Activated naive CD4-positive, alpha-beta T cell treated with anti-CD3 and anti-CD28 coated beads, Interleukin-2, amount 50 U/mL, for 24 hours (primary cell): ENCODE measurements around the gene HOXB6.

ENCODE experiments used
- H3K27ac Mint-ChIP-seq: one replicate; pipeline ENCODE4 v1.8.0; 2021; ENCODE audit warnings: mild to moderate bottlenecking, mixed read lengths
- H3K27me3 Mint-ChIP-seq: one replicate; pipeline ENCODE4 v1.8.0; 2021; ENCODE audit warnings: mixed read lengths
- H3K36me3 Mint-ChIP-seq: one replicate; pipeline ENCODE4 v1.8.0; 2021; ENCODE audit warnings: mixed read lengths
- H3K4me1 Mint-ChIP-seq: one replicate; pipeline ENCODE4 v1.8.0; 2021; ENCODE audit warnings: mixed read lengths
- H3K4me3 Mint-ChIP-seq: one replicate; pipeline ENCODE4 v1.8.0; 2021; ENCODE audit warnings: mild to moderate bottlenecking, mixed read lengths
- H3K9me3 Mint-ChIP-seq: one replicate; pipeline ENCODE4 v1.8.0; 2021; ENCODE audit warnings: mixed read lengths

Gene HOXB6

DNA sequence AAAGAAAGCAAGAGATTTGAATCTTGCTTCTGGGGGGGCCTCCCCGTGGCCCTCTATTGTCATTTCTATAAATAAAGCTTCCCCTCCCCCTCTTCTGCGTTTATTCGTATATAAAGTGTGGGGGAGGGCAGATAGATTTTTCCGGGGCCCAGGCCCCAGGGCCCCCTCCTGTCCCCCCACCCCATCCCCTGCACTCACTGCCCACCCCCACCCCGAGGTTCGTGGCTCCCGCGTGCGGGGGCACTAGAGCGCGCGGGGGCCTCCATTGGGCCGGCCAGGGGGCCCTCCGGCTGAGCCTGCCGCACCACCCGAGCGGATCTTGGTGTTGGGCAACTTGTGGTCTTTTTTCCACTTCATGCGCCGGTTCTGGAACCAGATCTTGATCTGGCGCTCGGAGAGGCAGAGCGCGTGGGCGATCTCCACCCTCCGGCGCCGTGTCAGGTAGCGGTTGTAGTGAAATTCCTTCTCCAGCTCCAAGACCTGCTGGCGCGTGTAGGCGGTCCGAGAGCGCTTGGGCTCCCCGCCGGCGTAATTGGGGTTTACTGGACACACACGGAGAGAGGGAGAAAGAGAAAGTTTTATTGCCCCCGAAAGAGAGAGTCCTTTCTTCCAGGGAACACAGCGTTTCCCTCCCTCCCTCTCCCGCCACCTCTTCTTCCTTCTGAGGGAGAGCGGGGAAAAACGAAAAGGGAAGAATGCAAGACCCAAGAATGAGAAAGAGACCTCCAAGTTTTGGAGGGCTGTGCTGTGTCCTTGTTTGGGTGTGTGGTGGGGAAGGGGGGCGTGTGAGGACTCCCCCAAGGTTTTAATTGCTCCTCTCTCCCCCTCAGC, 28.1 kb downstream of the HOXB6 start:
- peaks cover 56% of the 10 kb centered on the region for H3K4me1 Mint-ChIP-seq
- H3K4me3 Mint-ChIP-seq = peak overlapping the region; percentile 85
- H3K27me3 Mint-ChIP-seq = peaks cover 27% of the 10 kb centered on the region
- H3K9me3 Mint-ChIP-seq = no peaks in the 10 kb centered on the region
- H3K36me3 Mint-ChIP-seq = peaks cover 1% of the 10 kb centered on the region
- no peak overlapping the region for H3K27ac Mint-ChIP-seq

DNA sequence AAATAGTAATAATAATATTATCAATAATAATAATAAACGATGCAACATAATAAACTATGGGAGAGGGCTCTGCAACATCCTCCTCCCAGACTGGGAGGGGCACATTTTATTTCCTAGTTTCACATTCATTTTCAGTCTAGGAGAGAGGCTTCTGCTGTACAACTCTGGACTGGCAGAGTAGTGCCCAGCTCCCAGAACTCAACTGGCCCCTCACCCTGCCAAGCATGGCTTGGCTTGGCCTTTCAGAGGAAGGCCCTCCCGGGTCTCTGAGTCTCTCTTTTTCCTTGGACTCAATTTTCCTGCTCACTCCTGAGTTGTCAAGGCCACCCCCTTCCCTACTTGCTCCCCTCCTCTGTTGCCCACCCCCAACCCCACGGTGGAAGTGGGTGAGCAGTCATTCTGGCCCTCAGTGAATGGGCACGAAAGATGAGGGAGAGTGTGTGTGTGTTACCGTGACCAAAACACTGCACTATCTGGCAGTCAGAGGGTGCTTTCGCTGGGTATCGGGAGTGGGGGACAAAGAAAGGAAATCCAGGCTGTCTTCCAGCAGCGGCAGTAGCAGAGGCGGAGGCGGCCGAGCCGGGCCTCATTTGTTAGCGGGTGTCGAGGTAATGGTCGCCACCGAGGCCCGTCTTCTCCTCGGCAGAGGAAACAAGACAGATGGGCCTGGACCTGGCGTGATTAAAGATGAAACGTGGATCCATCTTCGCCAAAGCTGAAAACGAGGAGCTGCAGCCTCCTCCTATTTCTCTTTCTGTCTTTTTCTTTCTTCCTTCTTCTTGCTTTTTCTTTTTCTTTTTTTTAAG, 28.9 kb downstream of the HOXB6 start:
- peaks cover 1% of the 10 kb centered on the region for H3K36me3 Mint-ChIP-seq
- peaks cover 49% of the 10 kb centered on the region for H3K4me1 Mint-ChIP-seq
- H3K27ac Mint-ChIP-seq = no peak overlapping the region
- H3K4me3 Mint-ChIP-seq = peak overlapping the region; percentile 51
- H3K27me3 Mint-ChIP-seq = peaks cover 19% of the 10 kb centered on the region
- no peaks in the 10 kb centered on the region for H3K9me3 Mint-ChIP-seq

- no peaks in the 10 kb centered on the region for H3K9me3 Mint-ChIP-seq
- H3K27me3 Mint-ChIP-seq = peaks cover 12% of the 10 kb centered on the region
- peaks cover 41% of the 10 kb centered on the region for H3K4me1 Mint-ChIP-seq
- H3K36me3 Mint-ChIP-seq = peaks cover 1% of the 10 kb centered on the region
- no peak overlapping the region for H3K4me3 Mint-ChIP-seq
- no peak overlapping the region for H3K27ac Mint-ChIP-seq
These were observed 29.7 kb downstream of the HOXB6 start for GRCh38 chr17:48575066-48575582.

GRCh38 chr17:48574505-48575065, 30.2 kb downstream of the HOXB6 start:
- Mint-ChIP-seq H3K36me3 (peaks cover 1% of the 10 kb centered on the region), H3K4me3 (no peak overlapping the region), H3K27me3 (peaks cover 9% of the 10 kb centered on the region), H3K27ac (no peak overlapping the region), H3K9me3 (no peaks in the 10 kb centered on the region), H3K4me1 (peaks cover 36% of the 10 kb centered on the region)

DNA sequence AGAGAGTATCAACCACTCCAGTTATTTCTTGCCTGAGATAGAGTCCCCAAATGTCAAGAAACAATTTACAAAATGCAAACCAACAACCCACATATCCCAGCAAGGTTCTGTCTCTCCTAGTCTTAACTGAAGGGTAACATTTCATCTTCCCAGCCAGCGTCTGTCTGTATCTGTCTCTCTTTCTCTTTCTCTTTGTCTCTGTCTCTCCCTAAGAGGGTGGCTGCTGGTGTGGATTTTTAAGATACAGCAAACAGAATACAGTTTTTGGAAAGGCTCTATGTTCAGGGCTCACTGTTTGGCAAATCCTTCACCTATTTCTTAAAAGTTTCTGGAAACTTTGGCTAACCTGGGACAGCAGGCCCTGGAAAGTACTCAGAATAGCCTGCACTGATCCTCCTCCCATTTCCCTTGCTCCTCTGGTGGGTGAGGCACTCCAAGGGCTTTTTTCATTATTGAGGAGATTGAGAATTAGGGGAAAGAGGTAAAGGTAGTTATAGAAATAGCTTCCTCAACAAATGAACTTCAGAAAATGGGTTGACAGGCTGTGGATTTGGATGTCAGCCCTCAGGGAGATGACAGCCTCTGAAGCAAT, 32.9 kb downstream of the HOXB6 start:
- no peaks in the 10 kb centered on the region for H3K9me3 Mint-ChIP-seq
- H3K36me3 Mint-ChIP-seq = no peaks in the 10 kb centered on the region
- H3K4me1 Mint-ChIP-seq = peaks cover 25% of the 10 kb centered on the region
- H3K27ac Mint-ChIP-seq = no peak overlapping the region
- peaks cover 6% of the 10 kb centered on the region for H3K27me3 Mint-ChIP-seq
- H3K4me3 Mint-ChIP-seq = no peak overlapping the region

- peaks cover 6% of the 10 kb centered on the region for H3K27me3 Mint-ChIP-seq
- no peaks in the 10 kb centered on the region for H3K36me3 Mint-ChIP-seq
- no peaks in the 10 kb centered on the region for H3K9me3 Mint-ChIP-seq
- H3K4me1 Mint-ChIP-seq = peaks cover 22% of the 10 kb centered on the region
- H3K27ac Mint-ChIP-seq = no peak overlapping the region
- no peak overlapping the region for H3K4me3 Mint-ChIP-seq
These were observed 33.6 kb downstream of the HOXB6 start for GRCh38 chr17:48571024-48571818.

GRCh38 chr17:48570325-48571023, 34.3 kb downstream of the HOXB6 start:
- peaks cover 6% of the 10 kb centered on the region for H3K27me3 Mint-ChIP-seq
- no peaks in the 10 kb centered on the region for H3K9me3 Mint-ChIP-seq
- H3K27ac Mint-ChIP-seq = no peak overlapping the region
- H3K4me3 Mint-ChIP-seq = no peak overlapping the region
- H3K4me1 Mint-ChIP-seq = peaks cover 17% of the 10 kb centered on the region
- H3K36me3 Mint-ChIP-seq = no peaks in the 10 kb centered on the region

GRCh38 chr17:48569674-48570324, 35.0 kb downstream of the HOXB6 start:
- Mint-ChIP-seq H3K36me3 (no peaks in the 10 kb centered on the region), H3K9me3 (no peaks in the 10 kb centered on the region), H3K4me1 (peaks cover 17% of the 10 kb centered on the region), H3K27ac (no peak overlapping the region), H3K4me3 (no peak overlapping the region), H3K27me3 (peaks cover 6% of the 10 kb centered on the region)

GRCh38 chr17:48569240-48569582, 35.6 kb downstream of the HOXB6 start:
- Mint-ChIP-seq H3K4me1 (peaks cover 16% of the 10 kb centered on the region), H3K27ac (no peak overlapping the region), H3K27me3 (peaks cover 6% of the 10 kb centered on the region), H3K36me3 (no peaks in the 10 kb centered on the region), H3K4me3 (no peak overlapping the region), H3K9me3 (no peaks in the 10 kb centered on the region)

DNA sequence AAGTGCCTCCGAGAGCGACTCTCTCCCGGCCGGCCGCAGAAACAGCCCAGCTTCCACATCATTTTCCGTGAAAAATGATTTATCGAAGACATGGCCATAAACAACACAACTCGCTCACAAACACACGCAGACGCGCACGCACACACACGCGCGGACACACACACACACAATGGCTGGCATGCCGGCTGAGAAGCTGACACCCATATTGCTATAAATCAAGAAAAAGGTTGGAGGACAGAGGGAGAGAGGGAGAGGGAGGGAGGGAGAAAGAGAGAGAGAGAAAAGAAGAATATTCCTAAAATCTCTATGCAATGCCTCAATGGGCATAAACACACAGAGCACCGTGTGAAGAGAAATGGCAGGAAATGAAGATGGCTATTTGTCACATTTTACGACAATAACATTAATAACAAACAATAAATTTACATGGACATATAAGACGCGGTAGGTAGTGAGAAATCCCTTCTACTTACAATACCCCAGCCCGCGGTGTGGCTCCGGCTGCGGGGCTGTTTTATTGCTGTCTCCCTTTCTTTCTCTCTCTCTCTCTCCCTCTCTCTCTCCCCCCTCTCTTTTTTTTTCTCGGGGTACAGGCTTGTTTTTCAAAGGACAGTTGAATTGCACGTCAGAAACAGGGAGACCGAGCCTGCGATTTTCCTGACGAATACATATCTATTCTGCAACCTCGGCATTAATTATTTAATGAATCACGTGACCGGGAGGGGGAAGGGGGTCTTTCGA, 36.1 kb downstream of the HOXB6 start:
- H3K4me3 Mint-ChIP-seq = peak overlapping the region; percentile 15
- H3K9me3 Mint-ChIP-seq = no peaks in the 10 kb centered on the region
- H3K27me3 Mint-ChIP-seq = peaks cover 6% of the 10 kb centered on the region
- H3K4me1 Mint-ChIP-seq = peaks cover 15% of the 10 kb centered on the region
- H3K36me3 Mint-ChIP-seq = no peaks in the 10 kb centered on the region
- H3K27ac Mint-ChIP-seq = no peak overlapping the region

DNA sequence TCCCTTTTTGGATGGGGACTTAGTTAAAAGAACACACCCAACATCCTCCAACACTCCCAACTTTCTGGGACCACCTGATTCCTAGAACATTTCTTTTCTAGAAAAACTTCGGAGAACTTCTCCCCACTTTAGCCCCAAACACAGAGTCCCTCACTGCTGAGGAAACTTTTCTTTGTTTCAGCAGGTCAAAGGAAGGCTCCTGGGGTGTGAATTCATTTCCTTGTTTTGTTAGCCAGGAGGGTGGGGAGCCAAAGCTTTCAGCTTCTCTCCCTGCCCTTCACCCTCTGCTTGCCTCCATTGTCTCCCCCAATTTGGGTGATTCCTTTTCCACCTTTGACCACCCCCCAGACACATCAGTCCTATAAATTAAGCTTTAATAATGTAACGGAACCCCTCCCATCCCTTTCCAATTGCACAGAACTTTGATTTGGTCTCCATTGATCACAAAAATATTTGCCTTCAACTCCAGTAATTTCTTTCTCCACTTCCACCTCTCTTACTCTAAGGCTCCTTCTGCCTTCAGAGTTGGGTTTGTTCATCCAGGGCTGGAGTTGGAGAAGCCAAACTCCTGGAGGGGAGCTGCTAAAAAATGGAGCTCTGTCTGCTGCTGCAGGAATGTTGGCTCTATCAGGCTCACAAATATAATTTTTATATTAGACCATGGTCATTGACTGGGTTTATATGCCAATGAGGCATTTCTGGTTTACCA, 37.0 kb downstream of the HOXB6 start:
- H3K9me3 Mint-ChIP-seq = no peaks in the 10 kb centered on the region
- peaks cover 6% of the 10 kb centered on the region for H3K27me3 Mint-ChIP-seq
- no peaks in the 10 kb centered on the region for H3K36me3 Mint-ChIP-seq
- peaks cover 9% of the 10 kb centered on the region for H3K4me1 Mint-ChIP-seq
- H3K27ac Mint-ChIP-seq = no peak overlapping the region
- no peak overlapping the region for H3K4me3 Mint-ChIP-seq

DNA sequence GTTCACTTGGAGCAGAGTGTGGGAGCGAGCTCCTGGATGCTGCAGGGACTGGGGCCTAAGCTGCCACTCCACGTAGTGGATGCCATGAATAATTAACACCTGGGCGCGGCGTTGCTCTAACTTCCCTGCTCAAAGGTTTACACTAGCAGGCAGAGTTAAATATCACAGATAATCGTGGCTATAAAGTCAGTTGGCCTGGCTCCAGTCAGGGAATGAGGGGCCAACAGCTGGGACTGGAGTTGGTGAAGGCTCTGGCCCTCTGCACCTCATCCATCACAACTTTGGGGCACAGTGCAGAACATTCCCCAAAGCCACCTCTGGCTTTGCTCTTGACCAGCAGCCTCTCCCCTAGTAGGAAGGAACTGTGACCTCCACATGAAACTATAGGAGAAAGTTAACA, 37.6 kb downstream of the HOXB6 start:
- H3K4me1 Mint-ChIP-seq = peaks cover 13% of the 10 kb centered on the region
- no peak overlapping the region for H3K4me3 Mint-ChIP-seq
- no peaks in the 10 kb centered on the region for H3K9me3 Mint-ChIP-seq
- H3K27me3 Mint-ChIP-seq = peaks cover 6% of the 10 kb centered on the region
- no peak overlapping the region for H3K27ac Mint-ChIP-seq
- H3K36me3 Mint-ChIP-seq = no peaks in the 10 kb centered on the region

- H3K27me3 Mint-ChIP-seq = peaks cover 6% of the 10 kb centered on the region
- no peaks in the 10 kb centered on the region for H3K9me3 Mint-ChIP-seq
- H3K4me3 Mint-ChIP-seq = no peak overlapping the region
- H3K27ac Mint-ChIP-seq = no peak overlapping the region
- no peaks in the 10 kb centered on the region for H3K36me3 Mint-ChIP-seq
- peaks cover 18% of the 10 kb centered on the region for H3K4me1 Mint-ChIP-seq
These were observed 38.1 kb downstream of the HOXB6 start for GRCh38 chr17:48566717-48567116.
